Ovary (tissue), 3 donors: Measurements from ENCODE around the gene LMF2.

Experiments used
- CTCF ChIP-seq, 3 donors: fragments of 450-650 bp in 2 of 3; fragments of 200-600 bp in 1 of 3; IDR thresholded peaks; one replicate each; pipeline versions ENCODE4 v1.5.1 to v1.8.0; 2016 to 2022; ENCODE audit warnings: antibody characterized with exemption in 3 of 3, mild to moderate bottlenecking in 1 of 3
- POLR2A ChIP-seq: fragments of 450-650 bp; IDR thresholded peaks from one replicate; pipeline ENCODE4 v1.6.1; 2017; ENCODE audit warnings: antibody characterized with exemption, mild to moderate bottlenecking, moderate library complexity
- donor health status: DM: no; HTN: no; CAD: no.

DNA sequence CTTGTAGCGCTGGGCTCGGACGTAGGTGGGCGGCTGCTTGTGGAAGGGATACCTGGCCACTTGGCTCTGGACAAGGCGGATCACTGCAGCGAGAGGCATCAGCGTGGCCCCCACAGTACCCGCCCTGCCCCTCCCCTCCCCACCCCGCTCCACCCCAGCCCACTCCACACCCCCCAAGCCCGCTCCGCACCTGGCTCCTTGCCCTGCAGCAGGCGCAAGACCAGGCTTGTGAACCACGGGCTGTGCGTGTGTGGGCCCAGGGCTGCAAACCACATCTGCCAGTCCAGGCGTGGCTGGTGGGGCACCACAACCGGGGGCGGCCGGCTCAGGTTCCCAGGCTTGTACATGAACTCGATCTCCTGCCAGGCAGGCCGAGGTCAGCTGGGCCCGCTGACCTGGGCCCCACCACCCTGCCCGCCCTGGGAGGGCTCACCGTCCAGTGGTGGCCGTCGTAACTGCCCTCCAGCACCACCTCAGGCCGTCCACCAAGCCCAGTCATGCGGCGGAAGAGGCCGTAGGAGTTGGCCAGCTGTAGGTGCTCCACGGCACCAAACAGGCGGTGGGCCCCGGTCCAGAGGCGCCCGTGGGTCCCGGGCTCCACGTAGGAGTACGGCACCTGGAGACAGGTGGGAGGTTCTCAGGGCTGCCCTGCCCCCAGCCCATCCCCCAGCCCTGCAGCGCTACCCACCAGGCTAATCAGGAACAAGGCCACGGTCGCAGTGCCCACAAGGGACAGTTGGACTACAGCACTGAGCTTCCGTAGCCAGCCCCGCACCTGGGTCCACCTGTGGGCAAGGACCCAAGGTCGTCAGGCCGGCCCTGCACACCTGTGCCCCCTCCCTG is 2.9 kb downstream of the LMF2 start:
- TF ChIP-seq CTCF (IDR thresholded peaks at IDR 0.05) (no peak), POLR2A (no peak)
